KOPT-K1 (cell line): ENCODE measurements around the gene STRN4.
"Not testable (repeated sequence)": the region's sequence is repeated elsewhere in the genome, so short reads cannot be mapped to it uniquely, and the experiment has no call there.

Experiments
- H3K27ac ChIP-seq: fragments of 200-600 bp; sonication (generic); 2 replicates; pipeline ENCODE4 v1.5.1; 2016; ENCODE audit warnings: antibody characterized with exemption, mild to moderate bottlenecking, low read depth, low read length; ENCODE audit not compliant: poor library complexity, severe bottlenecking
- H3K36me3 ChIP-seq: fragments of 200-600 bp; sonication (generic); 2 replicates; pipeline ENCODE4 v1.5.1; 2017; ENCODE audit warnings: antibody characterized with exemption, mild to moderate bottlenecking, low read length, moderate library complexity; ENCODE audit not compliant: insufficient read depth
- H3K9me3 ChIP-seq: fragments of 200-600 bp; sonication (generic); 2 replicates; pipeline ENCODE4 v1.5.1; 2017; ENCODE audit warnings: antibody characterized with exemption, low read length, mild to moderate bottlenecking; ENCODE audit not compliant: insufficient read depth, poor library complexity, severe bottlenecking

Gene STRN4

GRCh38 chr19:46782355-46783019 is 36.2 kb upstream of the STRN4 start:
- Histone ChIP-seq H3K36me3 (peaks cover 88% of the 10 kb centered on the region), H3K27ac (no peak overlapping the region), H3K9me3 (no peaks in the 10 kb centered on the region)

GRCh38 chr19:46777956-46778645 is 31.9 kb upstream of the STRN4 start:
- H3K27ac ChIP-seq, H3K9me3 ChIP-seq: not testable (repeated sequence)
- peaks cover 94% of the 10 kb centered on the region for H3K36me3 ChIP-seq

- no peaks in the 10 kb centered on the region for H3K9me3 ChIP-seq
- H3K36me3 ChIP-seq, result peaks cover 85% of the 10 kb centered on the region
- no peak overlapping the region for H3K27ac ChIP-seq
Observed at GRCh38 chr19:46776927-46777911, 31.0 kb upstream of the STRN4 start.

GRCh38 chr19:46775642-46776258 is 29.5 kb upstream of the STRN4 start:
- no peaks in the 10 kb centered on the region for H3K9me3 ChIP-seq
- no peak overlapping the region for H3K27ac ChIP-seq
- peaks cover 71% of the 10 kb centered on the region for H3K36me3 ChIP-seq

- Histone ChIP-seq H3K9me3 (no peaks in the 10 kb centered on the region), H3K36me3 (peaks cover 43% of the 10 kb centered on the region), H3K27ac (no peak overlapping the region)
Observed at GRCh38 chr19:46773018-46773399, 26.8 kb upstream of the STRN4 start.

- no peak overlapping the region for H3K27ac ChIP-seq
- H3K9me3 ChIP-seq, result no peaks in the 10 kb centered on the region
- H3K36me3 ChIP-seq, result peaks cover 37% of the 10 kb centered on the region
Observed at GRCh38 chr19:46772170-46773017, 26.1 kb upstream of the STRN4 start.

GRCh38 chr19:46768746-46769145 is 22.5 kb upstream of the STRN4 start:
- H3K9me3 ChIP-seq, H3K36me3 ChIP-seq, H3K27ac ChIP-seq: not testable (repeated sequence)

GRCh38 chr19:46766569-46767317 is 20.5 kb upstream of the STRN4 start:
- no peak overlapping the region for H3K27ac ChIP-seq
- H3K9me3 ChIP-seq, result no peaks in the 10 kb centered on the region
- no peaks in the 10 kb centered on the region for H3K36me3 ChIP-seq

- no peaks in the 10 kb centered on the region; the same call in 1 of the 2 replicates for H3K36me3 ChIP-seq
- no peak overlapping the region for H3K27ac ChIP-seq
- no peaks in the 10 kb centered on the region for H3K9me3 ChIP-seq
Observed at GRCh38 chr19:46764817-46765291, 18.6 kb upstream of the STRN4 start.

GRCh38 chr19:46762245-46762890 is 16.1 kb upstream of the STRN4 start:
- no peaks in the 10 kb centered on the region for H3K9me3 ChIP-seq
- H3K36me3 ChIP-seq, result peaks cover 7% of the 10 kb centered on the region; the same call in 1 of the 2 replicates
- no peak overlapping the region for H3K27ac ChIP-seq

GRCh38 chr19:46761418-46761831 is 15.2 kb upstream of the STRN4 start:
- no peak overlapping the region for H3K27ac ChIP-seq
- peaks cover 16% of the 10 kb centered on the region; the same call in 1 of the 2 replicates for H3K36me3 ChIP-seq
- H3K9me3 ChIP-seq, result no peaks in the 10 kb centered on the region

- not testable (repeated sequence) for H3K27ac ChIP-seq, H3K9me3 ChIP-seq
- peaks cover 21% of the 10 kb centered on the region; the same call in 1 of the 2 replicates for H3K36me3 ChIP-seq
Observed at GRCh38 chr19:46760897-46761296, 14.6 kb upstream of the STRN4 start.

- no peaks in the 10 kb centered on the region for H3K9me3 ChIP-seq
- peaks cover 22% of the 10 kb centered on the region; the same call in 1 of the 2 replicates for H3K36me3 ChIP-seq
- H3K27ac ChIP-seq, result no peak overlapping the region
Observed at GRCh38 chr19:46760363-46760762, 14.1 kb upstream of the STRN4 start.
